Karpas-422 (cell line): ENCODE results near the gene SYNE4. TPM values are rescaled to one million over a fixed set of nuclear protein-coding genes. Genes with fewer than 3 reads are reported as not detected.
"Not testable (repeated sequence)": the region's sequence is repeated elsewhere in the genome, so short reads cannot be mapped to it uniquely, and the experiment has no call there.

Source experiments
- DNase-seq: peaks from one replicate; pipeline ENCODE4 v3.0.0-alpha.2; 2015
- H2AFZ ChIP-seq: fragments of 200-600 bp; sonication (generic); 2 replicates; pipeline ENCODE4 v1.6.1; 2014; ENCODE audit warnings: antibody characterized with exemption, low read length, mixed read lengths
- H3K27ac ChIP-seq: fragments of 200-600 bp; sonication (generic); 2 replicates; pipeline ENCODE4 v1.5.1; 2014; ENCODE audit warnings: mild to moderate bottlenecking, low read length, moderate library complexity
- H3K27me3 ChIP-seq: fragments of 200-600 bp; sonication (generic); 2 replicates; pipeline ENCODE4 v1.6.1; 2014; ENCODE audit warnings: low read length, mixed read lengths
- H3K36me3 ChIP-seq: fragments of 200-600 bp; sonication (generic); 2 replicates; pipeline ENCODE4 v1.6.1; 2014; ENCODE audit warnings: low read length, mixed read lengths; ENCODE audit not compliant: insufficient read depth
- H3K4me1 ChIP-seq: fragments of 200-600 bp; sonication (generic); 2 replicates; pipeline ENCODE4 v1.6.1; 2014; ENCODE audit warnings: mild to moderate bottlenecking, low read length, mixed read lengths
- H3K4me2 ChIP-seq: fragments of 200-600 bp; sonication (generic); 2 replicates; pipeline ENCODE4 v1.6.1; 2014; ENCODE audit warnings: low read length, low read depth, mild to moderate bottlenecking; ENCODE audit not compliant: poor library complexity, severe bottlenecking
- H3K4me3 ChIP-seq: fragments of 200-600 bp; sonication (generic); 2 replicates; pipeline ENCODE4 v1.5.1; 2014; ENCODE audit warnings: mild to moderate bottlenecking, antibody characterized with exemption, low read length, mixed read lengths
- H3K79me2 ChIP-seq: fragments of 200-600 bp; sonication (generic); 2 replicates; pipeline ENCODE4 v1.6.1; 2014; ENCODE audit warnings: mild to moderate bottlenecking, low read length, mixed read lengths
- H3K9ac ChIP-seq: fragments of 200-600 bp; sonication (generic); 2 replicates; pipeline ENCODE4 v1.6.0; 2014; ENCODE audit warnings: low read length
- H3K9me2 ChIP-seq: fragments of 200-600 bp; sonication (generic), shearing (Covaris generic); replicated peaks from 2 replicates; pipeline ENCODE4 v1.6.0; 2014; ENCODE audit warnings: mild to moderate bottlenecking, low read length, moderate library complexity; ENCODE audit not compliant: insufficient read depth
- H3K9me3 ChIP-seq: fragments of 300-700, 200-600 bp; sonication (generic); 2 replicates; pipeline ENCODE4 v1.6.1; 2014; ENCODE audit warnings: low read length, mixed read lengths
- H4K20me1 ChIP-seq: fragments of 200-600 bp; sonication (generic); 2 replicates; pipeline ENCODE4 v1.6.1; 2014; ENCODE audit warnings: mild to moderate bottlenecking, antibody characterized with exemption, low read length, low read depth; ENCODE audit not compliant: insufficient read depth
- total RNA-seq: library from RNA; depleted of rRNA; stranded (reverse); fragments of >200 nt; shearing (Covaris generic); gene quantifications from 2 replicates; pipeline ENCODE4 v1.2.3, GENCODE V29; 2014; ENCODE audit warnings: low replicate concordance

SYNE4 gene
- total RNA-seq, 1 experiment from 2014 or later, result 1.2 TPM

DNA sequence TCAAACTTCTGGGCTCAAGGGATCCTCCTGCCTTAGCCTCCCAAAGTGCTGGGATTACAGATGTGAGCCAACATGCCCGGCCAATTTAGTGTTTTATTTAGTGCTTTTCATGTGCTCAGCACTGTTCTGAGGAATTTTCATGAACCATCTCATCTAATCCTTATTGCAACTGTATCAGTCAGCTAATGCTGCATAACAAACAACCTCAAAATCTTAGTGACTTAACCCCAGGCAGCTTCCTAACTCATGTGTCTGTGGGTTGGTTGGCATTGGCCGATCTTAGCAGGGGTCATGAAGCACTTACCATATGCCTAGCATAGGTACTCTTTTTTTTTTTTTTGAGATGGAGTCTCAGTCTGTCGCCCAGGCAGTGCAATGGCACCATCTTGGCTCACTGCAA lies 19.8 kb downstream of the SYNE4 start:
- no peak overlapping the region for H3K4me3 ChIP-seq
- H3K4me1 ChIP-seq, result peaks cover 8% of the 10 kb centered on the region
- no peaks in the 10 kb centered on the region; the same call in 1 of the 2 replicates for H3K27me3 ChIP-seq
- no peak overlapping the region for H3K27ac ChIP-seq
- H3K9ac ChIP-seq, result no peak overlapping the region
- no peaks in the 10 kb centered on the region for H3K36me3 ChIP-seq
- H2AFZ ChIP-seq, result no peak overlapping the region
- H3K9me3 ChIP-seq, result no peaks in the 10 kb centered on the region; the same call in 1 of the 2 replicates
- H4K20me1 ChIP-seq, result no peaks in the 10 kb centered on the region
- H3K9me2 ChIP-seq, result no peaks in the 10 kb centered on the region
- DNase-seq, result no peak
- H3K4me2 ChIP-seq, result no peak overlapping the region
- H3K79me2 ChIP-seq, result no peaks in the 10 kb centered on the region

GRCh38 chr19:35987571-35987896 lies 21.1 kb downstream of the SYNE4 start:
- no peak for DNase-seq
- H3K9me2 ChIP-seq, result no peaks in the 10 kb centered on the region
- H3K27me3 ChIP-seq, result no peaks in the 10 kb centered on the region; the same call in 1 of the 2 replicates
- H4K20me1 ChIP-seq, result no peaks in the 10 kb centered on the region
- no peaks in the 10 kb centered on the region for H3K36me3 ChIP-seq
- H3K27ac ChIP-seq, result no peak overlapping the region
- H3K4me1 ChIP-seq, result peaks cover 8% of the 10 kb centered on the region; the same call in 1 of the 2 replicates
- peak overlapping the region; percentile 61 for H3K9ac ChIP-seq
- H3K9me3 ChIP-seq, result no peaks in the 10 kb centered on the region; the same call in 1 of the 2 replicates
- H3K4me3 ChIP-seq, result peak overlapping the region; percentile 61; the same call in 1 of the 2 replicates
- H3K79me2 ChIP-seq, result no peaks in the 10 kb centered on the region
- peak overlapping the region; percentile 72 for H3K4me2 ChIP-seq
- H2AFZ ChIP-seq, result no peak overlapping the region

DNA sequence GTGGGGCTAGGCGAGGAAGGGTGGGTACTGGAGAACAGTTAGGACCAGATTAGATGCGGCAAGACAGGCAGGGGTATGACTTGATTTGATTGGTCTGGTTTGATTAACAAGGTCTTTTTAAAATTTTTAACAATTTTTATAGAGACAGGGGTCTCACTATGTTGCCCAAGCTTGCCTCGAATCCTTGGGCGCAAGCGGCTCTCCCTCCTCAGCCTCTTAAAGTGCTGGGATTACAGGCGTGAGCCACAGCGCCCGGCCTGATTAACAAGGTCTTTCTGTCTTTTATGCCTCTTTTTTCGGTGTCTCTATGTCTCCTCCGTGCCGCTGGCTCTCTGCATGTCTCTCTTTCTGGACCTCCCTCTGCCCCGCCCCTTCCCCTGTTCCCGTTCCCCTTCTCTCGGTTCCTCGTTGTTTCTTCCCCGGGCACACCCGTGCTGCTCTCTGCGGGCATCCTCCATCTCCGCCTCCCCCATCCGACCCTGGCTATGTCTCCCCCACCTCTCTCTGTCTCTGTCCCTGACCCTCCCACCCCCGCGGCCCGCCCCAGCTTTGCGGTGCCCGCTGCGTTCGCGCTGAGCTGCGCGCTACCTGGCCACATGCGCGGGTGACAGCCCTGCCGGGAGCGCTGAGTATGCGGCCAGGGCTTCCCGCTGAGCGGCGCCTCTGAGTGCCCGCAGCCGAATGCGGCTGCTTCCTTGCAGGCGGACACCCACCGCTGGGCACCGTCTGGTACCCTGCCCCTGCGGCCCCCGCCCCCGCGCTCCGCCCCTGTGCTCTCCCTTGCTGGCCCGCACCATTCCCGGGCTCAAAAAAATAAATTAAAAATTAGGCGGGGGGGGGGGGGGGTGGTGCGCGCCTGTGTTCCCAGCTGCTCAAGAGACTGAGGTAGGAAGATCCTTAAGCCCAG lies 21.7 kb downstream of the SYNE4 start:
- H3K4me1 ChIP-seq, result peaks cover 8% of the 10 kb centered on the region; the same call in 1 of the 2 replicates
- peak overlapping the region; percentile 61; the same call in 1 of the 2 replicates for H3K4me3 ChIP-seq
- H3K9ac ChIP-seq, result peak overlapping the region; percentile 61
- peak; percentile 70 for DNase-seq
- H3K9me2 ChIP-seq, result no peaks in the 10 kb centered on the region
- no peaks in the 10 kb centered on the region; the same call in 1 of the 2 replicates for H3K9me3 ChIP-seq
- H3K27ac ChIP-seq, result no peak overlapping the region
- no peaks in the 10 kb centered on the region for H4K20me1 ChIP-seq
- H3K36me3 ChIP-seq, result no peaks in the 10 kb centered on the region
- peak overlapping the region; percentile 65; the same call in 1 of the 2 replicates for H2AFZ ChIP-seq
- H3K4me2 ChIP-seq, result peak overlapping the region; percentile 72
- H3K27me3 ChIP-seq, result no peaks in the 10 kb centered on the region; the same call in 1 of the 2 replicates
- no peaks in the 10 kb centered on the region for H3K79me2 ChIP-seq

DNA sequence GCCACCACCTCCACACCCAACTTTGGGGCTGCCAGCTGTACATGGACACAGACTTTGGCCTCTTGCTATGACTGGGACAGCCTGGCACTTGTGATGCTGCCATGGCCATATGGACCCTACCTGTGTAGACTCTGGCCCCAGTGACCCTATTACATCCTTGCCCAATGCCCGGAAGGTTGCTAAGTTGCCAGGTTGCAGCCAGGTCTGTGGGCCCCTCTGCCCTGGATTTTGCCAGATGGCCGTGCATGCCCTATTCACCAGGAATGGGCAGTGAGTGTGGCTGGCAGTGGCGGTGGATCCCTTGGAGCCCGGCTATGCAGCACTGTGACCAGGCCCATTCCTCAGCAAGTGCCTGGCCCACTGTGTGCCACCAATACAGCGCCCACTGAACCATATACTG lies 22.5 kb downstream of the SYNE4 start:
- Histone ChIP-seq H3K79me2 (no peaks in the 10 kb centered on the region), H3K4me3 (no peak overlapping the region), H3K4me2 (no peak overlapping the region), H3K9me3 (no peaks in the 10 kb centered on the region; the same call in 1 of the 2 replicates), H3K36me3 (no peaks in the 10 kb centered on the region), H2AFZ (no peak overlapping the region), H4K20me1 (no peaks in the 10 kb centered on the region), H3K4me1 (peaks cover 8% of the 10 kb centered on the region; the same call in 1 of the 2 replicates), H3K9me2 (no peaks in the 10 kb centered on the region), H3K27me3 (no peaks in the 10 kb centered on the region; the same call in 1 of the 2 replicates), H3K9ac (no peak overlapping the region), H3K27ac (no peak overlapping the region)
- DNase-seq, result no peak

- H3K27me3 ChIP-seq, result no peaks in the 10 kb centered on the region
- no peaks in the 10 kb centered on the region for H3K79me2 ChIP-seq
- H3K9me3 ChIP-seq, result no peaks in the 10 kb centered on the region
- H4K20me1 ChIP-seq, result no peaks in the 10 kb centered on the region
- no peak overlapping the region for H2AFZ ChIP-seq
- no peak for DNase-seq
- no peak overlapping the region for H3K4me2 ChIP-seq
- H3K36me3 ChIP-seq, result no peaks in the 10 kb centered on the region
- H3K4me1 ChIP-seq, result peaks cover 8% of the 10 kb centered on the region; the same call in 1 of the 2 replicates
- no peaks in the 10 kb centered on the region for H3K9me2 ChIP-seq
- no peak overlapping the region for H3K27ac ChIP-seq
- no peak overlapping the region for H3K4me3 ChIP-seq
- no peak overlapping the region for H3K9ac ChIP-seq
Observed at GRCh38 chr19:35983177-35983576, 25.4 kb downstream of the SYNE4 start.

GRCh38 chr19:35980997-35981396 lies 27.6 kb downstream of the SYNE4 start:
- H3K4me2 ChIP-seq, DNase-seq, H3K4me1 ChIP-seq, H4K20me1 ChIP-seq, H3K4me3 ChIP-seq, H3K9me2 ChIP-seq, H3K27me3 ChIP-seq, H3K9ac ChIP-seq, H3K79me2 ChIP-seq, H3K36me3 ChIP-seq, H3K9me3 ChIP-seq, H2AFZ ChIP-seq, H3K27ac ChIP-seq: not testable (repeated sequence)

- Histone ChIP-seq H3K27ac (no peak overlapping the region), H3K4me2 (no peak overlapping the region), H3K36me3 (no peaks in the 10 kb centered on the region), H3K9me3 (no peaks in the 10 kb centered on the region), H3K4me3 (no peak overlapping the region), H3K9me2 (no peaks in the 10 kb centered on the region), H4K20me1 (no peaks in the 10 kb centered on the region), H3K9ac (no peak overlapping the region), H3K79me2 (no peaks in the 10 kb centered on the region), H2AFZ (no peak overlapping the region), H3K27me3 (no peaks in the 10 kb centered on the region), H3K4me1 (peaks cover 5% of the 10 kb centered on the region)
- DNase-seq, result no peak
Observed at GRCh38 chr19:35978832-35979365, 29.7 kb downstream of the SYNE4 start.

DNA sequence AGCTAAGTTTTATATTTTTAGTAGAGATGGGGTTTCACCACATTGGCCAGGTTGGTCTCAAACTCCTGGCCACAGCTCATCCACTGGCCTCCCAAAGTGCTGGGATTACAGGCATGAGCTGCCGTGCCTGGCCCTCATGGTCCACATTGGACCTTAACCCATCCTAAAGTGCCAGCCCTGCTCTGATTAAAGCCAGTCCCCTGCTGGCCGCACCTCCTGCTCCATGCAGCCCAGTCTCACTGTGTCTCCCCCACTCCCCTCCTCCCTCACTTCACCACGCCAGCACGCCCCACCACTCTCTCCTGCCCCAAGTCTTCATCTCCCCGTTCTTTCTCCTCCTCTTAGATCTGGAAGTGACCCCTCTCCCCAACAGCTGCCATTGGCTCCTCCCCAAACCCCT lies 30.3 kb downstream of the SYNE4 start:
- Histone ChIP-seq H3K27me3 (no peaks in the 10 kb centered on the region), H3K9me3 (no peaks in the 10 kb centered on the region), H3K36me3 (no peaks in the 10 kb centered on the region), H2AFZ (no peak overlapping the region), H3K4me1 (peaks cover 5% of the 10 kb centered on the region), H3K9me2 (no peaks in the 10 kb centered on the region), H3K9ac (no peak overlapping the region), H3K4me2 (no peak overlapping the region), H4K20me1 (no peaks in the 10 kb centered on the region), H3K4me3 (no peak overlapping the region), H3K79me2 (no peaks in the 10 kb centered on the region), H3K27ac (no peak overlapping the region)
- DNase-seq, result no peak
